ENCODE results near the gene YARS1. TPM values are rescaled to one million over a fixed set of nuclear protein-coding genes. Genes with fewer than 3 reads are reported as not detected.

YARS1 gene
- total RNA-seq, 4 donors from 2014 or later: 36.6 to 67.7 (median 42.4) TPM

- TF ChIP-seq, protein P1, sequence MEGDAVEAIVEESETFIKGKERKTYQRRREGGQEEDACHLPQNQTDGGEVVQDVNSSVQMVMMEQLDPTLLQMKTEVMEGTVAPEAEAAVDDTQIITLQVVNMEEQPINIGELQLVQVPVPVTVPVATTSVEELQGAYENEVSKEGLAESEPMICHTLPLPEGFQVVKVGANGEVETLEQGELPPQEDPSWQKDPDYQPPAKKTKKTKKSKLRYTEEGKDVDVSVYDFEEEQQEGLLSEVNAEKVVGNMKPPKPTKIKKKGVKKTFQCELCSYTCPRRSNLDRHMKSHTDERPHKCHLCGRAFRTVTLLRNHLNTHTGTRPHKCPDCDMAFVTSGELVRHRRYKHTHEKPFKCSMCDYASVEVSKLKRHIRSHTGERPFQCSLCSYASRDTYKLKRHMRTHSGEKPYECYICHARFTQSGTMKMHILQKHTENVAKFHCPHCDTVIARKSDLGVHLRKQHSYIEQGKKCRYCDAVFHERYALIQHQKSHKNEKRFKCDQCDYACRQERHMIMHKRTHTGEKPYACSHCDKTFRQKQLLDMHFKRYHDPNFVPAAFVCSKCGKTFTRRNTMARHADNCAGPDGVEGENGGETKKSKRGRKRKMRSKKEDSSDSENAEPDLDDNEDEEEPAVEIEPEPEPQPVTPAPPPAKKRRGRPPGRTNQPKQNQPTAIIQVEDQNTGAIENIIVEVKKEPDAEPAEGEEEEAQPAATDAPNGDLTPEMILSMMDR (IDR thresholded peaks at IDR 0.05; ENCODE audit: low read depth): no peak
These were observed 16.0 kb downstream of the YARS1 start for GRCh38 chr1:32801096-32801715.

DNA sequence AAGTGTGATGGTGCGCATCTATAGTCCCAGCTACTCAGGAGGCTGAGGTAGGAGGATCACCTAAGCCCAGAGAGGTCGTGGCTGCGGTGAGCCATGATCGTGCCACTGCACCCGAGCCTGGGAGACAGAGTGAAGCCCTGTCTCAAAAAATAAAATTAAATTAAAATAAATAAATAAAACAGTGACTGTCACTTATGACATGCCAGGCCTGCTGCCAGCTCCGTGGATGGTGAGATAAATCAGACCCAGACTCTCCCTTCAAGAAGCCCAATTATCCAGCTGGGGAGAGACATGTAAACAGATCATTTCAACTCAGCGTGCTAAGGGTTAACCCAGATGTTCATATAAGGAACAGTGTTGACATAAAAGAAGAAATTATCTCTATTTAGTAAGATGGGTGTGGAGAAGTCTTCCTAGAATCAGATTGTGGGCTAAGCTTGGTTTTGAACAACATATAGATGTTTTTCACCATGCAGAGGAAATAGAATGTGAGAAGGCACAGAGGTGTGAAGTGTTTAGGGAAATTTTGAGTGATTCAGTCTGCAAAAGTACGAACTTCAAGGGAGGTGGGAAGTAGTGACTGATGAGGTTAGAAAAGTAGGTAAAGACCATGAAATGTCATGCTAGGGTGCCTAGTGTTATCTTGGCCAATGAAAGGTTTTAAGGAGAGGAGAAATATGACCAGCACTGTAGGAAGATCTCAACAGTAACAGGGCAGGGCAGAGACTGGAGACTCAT is 18.3 kb downstream of the YARS1 start:
- TF ChIP-seq, protein P1 (IDR thresholded peaks at IDR 0.05; ENCODE audit: low read depth): no peak

GRCh38 chr1:32798191-32798590 is 19.0 kb downstream of the YARS1 start:
- TF ChIP-seq, protein P1 (IDR thresholded peaks at IDR 0.05; ENCODE audit: low read depth): no peak

GRCh38 chr1:32797456-32797855 is 19.7 kb downstream of the YARS1 start:
- TF ChIP-seq, protein P1 (IDR thresholded peaks at IDR 0.05; ENCODE audit: low read depth): no peak

DNA sequence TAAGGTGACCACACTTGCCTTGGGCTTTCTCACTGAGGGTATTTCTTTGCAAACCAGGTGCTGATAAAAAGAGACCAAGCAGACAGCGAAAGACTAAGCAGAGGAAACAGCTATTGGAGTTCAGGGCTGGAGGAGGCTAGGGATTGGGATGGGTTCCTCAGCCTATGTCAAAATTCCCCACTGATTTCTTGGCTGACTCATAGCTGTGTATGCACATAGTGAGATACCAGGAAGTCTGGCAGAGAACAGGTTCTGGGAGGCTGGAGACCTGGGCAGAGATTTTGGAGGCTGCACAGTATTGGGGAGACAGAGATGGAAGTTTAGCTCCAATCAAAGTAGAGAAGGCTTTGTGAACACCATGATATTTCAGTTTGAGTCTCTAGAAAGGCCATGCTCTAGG is 25.3 kb downstream of the YARS1 start:
- TF ChIP-seq, protein P1 (IDR thresholded peaks at IDR 0.05; ENCODE audit: low read depth): no peak

DNA sequence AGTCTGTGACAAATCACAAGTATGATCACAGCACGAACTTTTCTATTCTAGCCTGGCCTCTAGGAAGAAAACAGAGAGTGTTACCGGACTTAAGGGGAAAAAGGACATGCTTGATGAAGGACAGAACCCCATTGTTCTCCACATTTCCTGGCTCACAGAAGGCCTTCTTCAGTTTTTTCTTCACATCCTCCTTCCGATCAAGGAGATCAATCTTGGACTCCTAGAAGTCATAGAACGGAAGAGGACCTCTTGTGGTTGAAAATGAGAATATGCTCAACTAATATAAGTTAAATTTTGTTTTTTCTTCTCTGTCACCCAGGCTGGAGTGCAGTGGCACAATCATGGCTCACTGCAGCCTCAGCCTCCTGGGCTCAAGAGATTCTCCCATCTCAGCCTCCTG is 30.3 kb downstream of the YARS1 start:
- TF ChIP-seq, protein P1 (IDR thresholded peaks at IDR 0.05; ENCODE audit: low read depth): no peak

DNA sequence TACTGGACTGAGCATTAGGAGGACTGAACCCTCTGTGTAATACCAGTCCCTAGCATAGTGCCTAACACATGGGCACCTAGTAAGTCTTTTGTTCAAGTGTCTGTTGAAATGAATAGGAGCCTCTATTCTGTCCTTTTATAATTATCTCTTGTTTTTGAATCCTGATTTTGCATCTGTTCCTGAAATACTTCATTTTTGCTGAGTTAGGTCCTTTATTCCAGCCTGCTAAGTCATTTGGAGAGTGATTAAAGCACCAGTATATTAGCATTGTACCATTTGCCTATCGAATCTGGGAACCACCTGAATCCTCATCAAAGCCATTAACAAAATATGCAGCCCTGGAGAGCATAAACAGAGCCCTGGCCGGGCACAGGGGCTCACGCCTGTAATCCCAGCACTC is 32.3 kb downstream of the YARS1 start:
- TF ChIP-seq, protein P1 (IDR thresholded peaks at IDR 0.05; ENCODE audit: low read depth): no peak

Data from subcutaneous adipose tissue (tissue), 4 donors.